GM12865 (cell line): ENCODE results near the gene TACR2.

ENCODE experiments used
- DNase-seq: peaks from one replicate; pipeline ENCODE4 v3.0.0; 2010; ENCODE audit warnings: low read depth
- H3K4me3 ChIP-seq: 2 replicates; pipeline ENCODE4 v1.5.1; 2011; ENCODE audit warnings: mild to moderate bottlenecking, low read depth, low read length, control low read depth
- CTCF ChIP-seq: IDR thresholded peaks from 2 replicates; pipeline ENCODE4 v1.5.1; 2011; ENCODE audit warnings: low read length, control low read depth, low read depth, inconsistent platforms; ENCODE audit not compliant: insufficient read depth; ENCODE audit errors: missing control alignments

TACR2 gene

GRCh38 chr10:69449841-69450240 lies 33.1 kb upstream of the TACR2 start:
- no peak overlapping the region for H3K4me3 ChIP-seq
- DNase-seq: peak; percentile 73
- TF ChIP-seq CTCF: peak; percentile 49

GRCh38 chr10:69446650-69447151 lies 30.0 kb upstream of the TACR2 start:
- H3K4me3 ChIP-seq: no peak overlapping the region
- no peak for TF ChIP-seq CTCF
- DNase-seq: no peak

- H3K4me3 ChIP-seq: no peak overlapping the region
- DNase-seq: no peak
- no peak for TF ChIP-seq CTCF
Measured at GRCh38 chr10:69446229-69446628, 29.5 kb upstream of the TACR2 start.

GRCh38 chr10:69445041-69445440 lies 28.3 kb upstream of the TACR2 start:
- no peak for TF ChIP-seq CTCF
- no peak for DNase-seq
- no peak overlapping the region for H3K4me3 ChIP-seq

- no peak for DNase-seq
- TF ChIP-seq CTCF: no peak
- no peak overlapping the region for H3K4me3 ChIP-seq
Measured at GRCh38 chr10:69443354-69443753, 26.6 kb upstream of the TACR2 start.

- no peak for DNase-seq
- no peak overlapping the region for H3K4me3 ChIP-seq
- no peak for TF ChIP-seq CTCF
Measured at GRCh38 chr10:69439813-69440506, 23.2 kb upstream of the TACR2 start.

GRCh38 chr10:69439350-69439739 lies 22.6 kb upstream of the TACR2 start:
- DNase-seq: no peak
- H3K4me3 ChIP-seq: no peak overlapping the region
- TF ChIP-seq CTCF: no peak
